CD4-positive, alpha-beta T cell treated with Interleukin-2 at 100 ng/mL for 4 hours (primary cell): Measurements from ENCODE around the gene PLEK2.
"Not testable (repeated sequence)": the region's sequence is repeated elsewhere in the genome, so short reads cannot be mapped to it uniquely, and the experiment has no call there.

ENCODE experiments used
- DNase-seq: peaks from one replicate; pipeline ENCODE4 v3.0.0-alpha.2; 2020; ENCODE audit warnings: low spot score

PLEK2 gene

GRCh38 chr14:67358924-67359774 lies 52.8 kb downstream of the PLEK2 start:
- no peak for DNase-seq

GRCh38 chr14:67357969-67358354 lies 54.0 kb downstream of the PLEK2 start:
- DNase-seq, result no peak

GRCh38 chr14:67357186-67357968 lies 54.6 kb downstream of the PLEK2 start:
- no peak for DNase-seq

GRCh38 chr14:67352055-67352454 lies 59.9 kb downstream of the PLEK2 start:
- DNase-seq, result no peak

GRCh38 chr14:67345583-67345982 lies 66.4 kb downstream of the PLEK2 start:
- DNase-seq, result no peak

GRCh38 chr14:67343601-67344230 lies 68.2 kb downstream of the PLEK2 start:
- DNase-seq, result no peak

- DNase-seq, result not testable (repeated sequence)
Observed at GRCh38 chr14:67341231-67341630, 70.7 kb downstream of the PLEK2 start.
